Retina (tissue), 1 donor: ENCODE results near the gene CIBAR2.
"Not testable (repeated sequence)": the region's sequence is repeated elsewhere in the genome, so short reads cannot be mapped to it uniquely, and the experiment has no call there.

Source experiments
- DNase-seq: peaks from one replicate; pipeline ENCODE4 v3.0.0-alpha.2; 2016

The CIBAR2 gene

DNA sequence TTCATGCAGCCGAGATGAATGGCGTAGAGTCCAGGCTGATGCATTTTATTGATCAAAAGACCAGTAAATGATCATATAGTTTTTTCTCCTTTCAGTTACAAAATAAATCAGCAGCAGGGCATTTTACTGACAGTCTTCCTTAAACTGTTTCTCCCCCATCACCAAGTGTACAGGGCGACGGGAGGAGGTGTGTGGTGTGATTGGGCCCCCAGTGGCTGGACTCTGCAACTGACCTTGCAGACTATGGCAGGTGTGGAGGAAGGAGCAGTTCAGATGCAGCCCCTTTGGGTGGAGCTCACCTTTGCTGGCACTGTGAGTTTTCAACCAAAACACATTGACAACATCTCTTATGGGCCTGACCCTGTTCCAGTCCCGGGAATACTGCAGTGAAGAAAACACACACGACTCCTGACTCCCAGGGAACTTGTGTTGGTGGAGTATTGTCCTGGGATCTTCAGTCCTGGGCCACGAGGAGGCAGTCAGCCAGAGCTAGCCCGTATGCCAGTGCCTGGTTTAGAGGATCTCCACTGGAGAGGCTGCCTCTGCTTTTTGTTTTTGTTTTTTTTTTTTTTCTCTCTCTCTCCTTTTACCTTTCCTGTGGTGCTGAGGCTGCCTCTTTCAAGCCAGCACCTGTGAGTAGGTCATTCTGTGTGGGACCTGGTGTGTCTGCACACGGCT, 54.9 kb downstream of the CIBAR2 start:
- no peak for DNase-seq

DNA sequence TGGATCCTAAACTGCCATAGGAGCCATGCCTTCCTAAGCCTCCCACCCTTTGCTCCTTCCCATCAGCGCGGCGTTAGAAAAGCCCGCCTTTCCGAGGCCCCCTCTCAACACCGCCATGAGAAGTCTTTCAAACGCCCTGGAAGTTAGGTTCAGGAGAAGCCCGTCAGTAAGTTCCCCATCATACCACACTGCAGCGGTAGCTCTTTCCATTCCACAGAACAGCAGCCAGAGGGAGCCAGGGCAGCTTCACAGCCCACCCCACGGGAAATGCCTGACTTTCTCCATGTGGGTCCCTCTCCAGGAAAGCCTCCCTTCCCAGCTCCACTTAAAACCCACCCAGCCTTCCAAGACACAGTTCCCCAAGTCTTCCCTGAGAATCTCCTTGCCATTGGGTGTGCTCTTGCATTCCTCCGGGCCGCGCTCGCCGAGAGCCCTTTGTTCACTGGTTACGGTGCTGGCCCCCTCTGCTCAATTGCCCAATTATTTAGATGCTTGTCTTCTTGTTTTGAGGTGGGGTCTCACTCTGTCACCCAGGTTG, 56.0 kb downstream of the CIBAR2 start:
- DNase-seq: no peak

DNA sequence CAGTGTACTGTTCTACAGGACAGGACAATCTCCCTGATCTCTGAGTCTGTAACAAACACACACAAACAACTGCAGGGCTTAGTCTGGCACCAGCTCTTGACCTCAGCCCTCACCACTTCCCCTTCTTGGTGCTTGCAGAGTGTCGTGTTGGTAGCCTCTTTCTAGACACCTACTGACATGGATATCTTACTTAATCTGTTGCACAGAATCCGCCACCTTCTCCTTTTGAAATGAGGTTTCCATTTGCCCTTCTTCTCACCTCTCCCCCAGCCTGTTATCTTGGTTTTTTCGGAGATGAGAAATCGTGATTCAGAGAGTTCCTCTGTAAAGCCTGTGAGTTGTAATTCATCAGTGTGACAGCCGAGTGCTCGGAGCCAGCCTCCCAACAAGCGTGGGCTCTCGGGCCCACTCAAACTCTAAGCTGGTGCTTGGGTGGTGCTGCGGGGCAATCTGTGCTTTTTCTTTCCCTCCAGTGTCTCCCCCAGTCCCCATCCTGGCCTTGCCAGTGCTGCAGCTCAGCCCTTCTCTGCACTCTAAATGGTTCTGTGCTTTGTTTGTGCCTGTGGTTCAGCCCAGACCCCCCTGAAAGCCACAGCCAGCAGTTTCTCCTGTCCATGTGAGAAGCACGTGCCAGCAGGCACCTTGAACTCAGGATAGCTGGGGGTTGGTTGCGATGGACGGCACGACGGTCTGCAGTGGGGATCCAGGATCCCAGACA, 56.6 kb downstream of the CIBAR2 start:
- no peak for DNase-seq

DNA sequence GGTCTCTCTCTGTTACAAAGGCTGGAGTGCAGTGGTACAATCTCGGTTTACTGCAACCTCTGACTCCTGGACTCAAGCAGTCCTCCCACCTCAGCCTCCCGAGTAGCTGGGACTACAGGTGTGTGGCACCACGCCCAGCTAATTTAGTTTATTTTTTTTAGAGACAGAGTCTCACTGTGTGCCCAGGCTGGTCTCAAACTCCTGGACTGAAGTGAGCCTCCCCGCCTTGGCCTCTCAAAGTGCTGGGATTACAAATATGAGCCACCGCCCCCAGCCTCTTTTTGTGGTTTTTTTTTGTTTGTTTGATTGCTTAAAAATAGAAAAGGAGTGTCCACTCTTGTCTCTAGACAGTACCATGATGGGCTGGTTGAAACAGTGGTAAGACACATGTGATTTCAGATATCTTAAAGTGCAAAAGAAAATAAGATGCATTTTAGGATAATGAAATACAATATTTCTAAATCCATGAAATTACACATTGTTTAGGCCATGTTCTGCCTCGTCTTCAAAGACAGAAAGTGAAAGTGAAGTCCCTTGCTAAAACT, 57.3 kb downstream of the CIBAR2 start:
- DNase-seq: no peak

DNA sequence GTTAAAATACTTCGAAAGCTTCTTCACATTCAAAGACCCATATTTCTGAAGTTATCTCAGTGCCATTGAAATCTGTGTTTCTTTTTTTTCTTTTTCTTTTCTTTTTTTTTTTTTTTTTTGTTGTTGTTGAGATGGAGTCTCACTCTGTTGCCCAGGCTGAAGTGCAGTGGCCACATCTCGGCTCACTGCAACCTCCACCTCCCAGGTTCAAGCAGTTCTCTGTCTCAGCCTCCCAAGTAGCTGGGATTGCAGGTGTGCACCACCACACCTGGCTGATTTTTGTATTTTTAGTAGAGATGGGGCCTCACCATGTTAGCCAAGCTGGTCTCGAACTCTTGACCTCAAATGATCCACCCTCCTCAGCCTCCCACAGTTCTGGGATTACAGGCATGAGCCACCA, 58.0 kb downstream of the CIBAR2 start:
- not testable (repeated sequence) for DNase-seq

DNA sequence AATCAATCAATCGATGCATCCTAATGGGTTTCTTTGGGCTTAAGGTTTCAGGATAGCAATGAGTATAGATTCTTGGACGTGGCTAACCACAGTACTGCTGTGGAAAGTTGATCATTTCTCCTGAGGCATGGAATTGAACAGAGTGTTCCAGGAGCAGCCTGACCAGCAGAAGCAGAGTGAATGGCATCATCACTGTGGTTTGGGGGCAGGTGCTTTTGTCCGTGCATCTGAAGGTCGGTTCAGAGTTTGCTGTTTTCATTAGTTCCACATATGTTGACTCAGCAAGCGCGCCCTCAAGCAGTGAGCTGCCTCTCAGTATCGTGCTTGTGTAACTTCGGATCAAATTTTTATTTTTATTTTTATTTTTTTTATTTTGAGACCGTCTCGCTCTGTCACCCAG, 59.7 kb downstream of the CIBAR2 start:
- DNase-seq: no peak

DNA sequence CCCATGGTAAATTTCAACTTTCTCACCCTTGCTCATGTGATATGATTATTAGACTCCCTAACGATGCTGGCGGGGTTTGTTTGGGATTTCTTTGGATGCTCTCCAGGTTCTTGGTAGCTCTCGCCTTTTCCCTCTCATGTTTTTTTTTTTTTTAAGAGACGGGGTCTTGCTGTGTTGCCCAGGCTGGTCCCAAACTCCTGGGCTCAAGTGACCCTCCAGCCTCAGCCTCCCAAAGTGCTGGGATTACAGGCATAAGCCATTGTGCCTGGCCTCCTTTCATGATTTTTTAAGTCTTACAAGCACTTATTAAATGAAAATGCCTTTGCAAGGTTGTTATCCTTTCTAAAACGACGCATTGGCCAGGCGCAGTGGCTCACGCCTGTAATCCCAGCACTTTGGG, 60.6 kb downstream of the CIBAR2 start:
- DNase-seq: no peak

DNA sequence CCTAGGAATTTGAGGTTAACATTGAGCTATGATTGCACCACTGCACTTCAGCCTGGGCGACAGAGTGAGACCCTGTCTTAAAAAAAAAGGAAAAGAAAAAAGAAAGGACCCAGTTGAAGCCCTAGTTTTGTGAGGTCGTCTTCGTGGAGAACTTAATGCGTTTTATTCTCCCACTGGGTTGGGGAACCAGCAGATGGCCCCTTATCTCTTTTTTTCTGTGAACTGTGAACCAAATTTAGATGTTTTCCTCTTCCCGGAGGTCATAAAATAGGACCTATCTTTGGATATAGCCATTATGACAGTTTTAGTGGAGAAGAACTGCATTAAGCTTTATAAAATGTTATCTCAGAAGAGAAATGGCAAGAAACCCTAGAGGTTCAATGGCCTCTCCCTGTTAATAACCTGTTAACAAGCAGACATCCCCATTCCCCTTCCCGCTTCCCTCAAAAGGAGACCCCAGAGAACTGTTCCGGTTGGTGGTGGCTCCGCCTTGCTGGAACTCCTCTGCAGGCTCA, 61.1 kb downstream of the CIBAR2 start:
- no peak for DNase-seq

DNA sequence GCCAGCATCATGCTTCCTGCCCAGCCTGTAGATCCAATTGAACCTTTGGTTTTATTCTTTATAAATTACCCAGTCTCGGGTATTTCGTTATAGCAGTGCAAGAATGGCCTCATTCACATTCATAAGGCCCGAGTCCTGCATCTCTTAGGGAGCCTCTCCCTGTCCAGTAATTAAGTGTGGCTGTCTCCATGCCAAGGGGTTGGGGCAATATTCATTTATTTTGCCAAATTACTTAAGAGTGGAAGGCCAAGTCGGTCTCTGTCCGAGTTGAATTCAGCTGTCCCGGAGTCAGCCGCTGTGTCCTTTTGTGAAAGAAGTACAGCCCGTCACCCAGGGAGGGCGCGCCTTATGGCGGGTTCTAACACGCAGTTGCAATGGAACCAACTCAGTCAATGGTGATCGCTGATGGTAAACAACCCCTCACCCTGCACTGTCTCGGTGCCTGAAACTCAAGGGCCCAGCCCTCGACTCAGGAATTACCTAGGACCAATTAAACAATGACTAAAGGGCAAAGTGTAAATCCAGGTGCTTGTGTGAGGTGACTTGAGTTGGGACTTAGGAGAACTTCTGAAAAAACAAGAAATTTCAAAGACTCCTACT, 62.5 kb downstream of the CIBAR2 start:
- DNase-seq: no peak

DNA sequence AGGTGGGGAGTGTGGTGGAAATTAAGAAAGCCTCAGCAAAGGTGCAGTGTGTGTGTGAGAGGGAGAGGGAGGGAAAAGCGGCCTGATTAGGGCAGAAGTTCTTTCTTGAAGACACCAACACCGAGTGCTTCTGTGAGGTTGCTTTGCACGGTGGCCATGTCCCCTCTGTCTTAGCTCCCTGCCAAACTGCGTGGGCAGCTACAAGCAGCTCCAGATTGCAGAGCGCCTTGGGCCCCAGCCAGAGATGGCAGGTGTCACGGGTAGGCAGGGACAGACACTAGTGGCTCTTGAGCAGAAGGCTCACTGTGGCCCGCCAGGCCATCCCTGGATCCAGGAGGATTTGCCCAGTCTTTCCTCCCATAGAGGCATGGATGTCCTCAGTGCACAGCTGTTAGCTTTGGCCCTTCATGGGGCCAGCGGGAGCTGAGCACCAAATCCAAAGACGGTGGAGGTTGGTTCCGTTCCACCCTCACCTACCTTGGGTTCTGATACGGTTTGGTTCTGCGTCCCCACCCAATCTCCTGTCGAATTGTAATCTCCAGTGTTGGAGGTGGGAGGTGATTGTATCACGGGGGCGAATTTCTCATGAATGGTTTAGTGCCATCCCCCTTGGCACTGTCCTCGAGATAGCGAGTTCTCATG, 63.2 kb downstream of the CIBAR2 start:
- no peak for DNase-seq
